Gastrocnemius medialis (tissue), 4 donors: ENCODE measurements around the gene RANBP10. TPM values are rescaled to one million over a fixed set of nuclear protein-coding genes. Genes with fewer than 3 reads are reported as not detected.

Experiments used
- ATAC-seq, 2 donors: fragments of 150-250 bp; one replicate each; pipeline ENCODE4 v1.9.1; 2016
- DNase-seq, 2 donors: peaks; one replicate each; pipeline ENCODE4 v3.0.0-alpha.2; 2019
- H3K27ac ChIP-seq, 4 donors: fragments of 200-600 bp; sonication (generic); 1 replicate in 1 of 4; 2 replicates in 3 of 4; pipeline ENCODE4 v1.5.1; 2016 to 2018; ENCODE audit warnings: mild to moderate bottlenecking in 2 of 4, moderate library complexity in 1 of 4
- H3K27me3 ChIP-seq, 3 donors: fragments of 200-600 bp; sonication (generic) in 2 of 3; 1 replicate in 1 of 3; 2 replicates in 2 of 3; pipeline versions ENCODE4 v1.5.1 to v1.6.0; 2016 to 2019; ENCODE audit warnings: mild to moderate bottlenecking in 1 of 3, moderate library complexity in 1 of 3
- H3K36me3 ChIP-seq, 2 donors: fragments of 200-600 bp; sonication (generic) in 1 of 2; one replicate each; pipeline ENCODE4 v1.5.1; 2017 to 2018
- H3K4me1 ChIP-seq, 2 donors: fragments of 200-600 bp; sonication (generic) in 1 of 2; one replicate each; pipeline ENCODE4 v1.5.1; 2016 to 2017; ENCODE audit warnings: mild to moderate bottlenecking in 2 of 2
- H3K4me3 ChIP-seq, 4 donors: fragments of 200-600 bp; sonication (generic) in 3 of 4; 1 replicate in 1 of 4; 2 replicates in 3 of 4; pipeline ENCODE4 v1.5.1; 2016 to 2019; ENCODE audit warnings: mild to moderate bottlenecking in 2 of 4
- H3K9me3 ChIP-seq, 3 donors: fragments of 200-600 bp; sonication (generic) in 2 of 3; 1 replicate in 1 of 3; 2 replicates in 2 of 3; pipeline ENCODE4 v1.5.1; 2016 to 2019
- POLR2A ChIP-seq, 2 donors: fragments of 450-650 bp; IDR thresholded peaks; one replicate each; pipeline ENCODE4 v1.6.1; 2017; ENCODE audit warnings: antibody characterized with exemption in 2 of 2, mild to moderate bottlenecking in 2 of 2, moderate library complexity in 2 of 2
- in situ Hi-C, 4 donors: fragments of 200-750 bp; cut with MboI; loops; one replicate each; pipeline versions ENCODE4 v1.15.0 to v1.8.0; 2017; ENCODE audit warnings: low sequenced_read_pairs in 4 of 4
- intact Hi-C: fragments of 100-400 bp; cut with DNase I; formaldehyde crosslinking; loops from one replicate; pipeline ENCODE4 v1.15.1; 2023; ENCODE audit warnings: low total_unique reads
- total RNA-seq, 4 donors: library from RNA; depleted of rRNA; stranded (reverse); fragments of >200 nt; gene quantifications; one replicate each; pipeline versions ENCODE4 v1.1.0 to v1.2.3, GENCODE V29; 2016
- TF ChIP-seq, protein P1 (sequence below), 5 experiments: fragments of 450-650 bp in 3 of 5; fragments of 200-600 bp in 2 of 5; sonication (generic) in 2 of 5; IDR thresholded peaks in 4 of 5; conservative IDR thresholded peaks in 1 of 5; 1 replicate in 4 of 5; 2 replicates in 1 of 5; pipeline ENCODE4 v1.5.1; 2016 to 2019; ENCODE audit warnings: antibody characterized with exemption in 5 of 5, mild to moderate bottlenecking in 3 of 5, moderate library complexity in 3 of 5

The RANBP10 gene
- total RNA-seq, 4 donors from 2014 or later: 12.6 to 46.6 (median 14.8) TPM

DNA sequence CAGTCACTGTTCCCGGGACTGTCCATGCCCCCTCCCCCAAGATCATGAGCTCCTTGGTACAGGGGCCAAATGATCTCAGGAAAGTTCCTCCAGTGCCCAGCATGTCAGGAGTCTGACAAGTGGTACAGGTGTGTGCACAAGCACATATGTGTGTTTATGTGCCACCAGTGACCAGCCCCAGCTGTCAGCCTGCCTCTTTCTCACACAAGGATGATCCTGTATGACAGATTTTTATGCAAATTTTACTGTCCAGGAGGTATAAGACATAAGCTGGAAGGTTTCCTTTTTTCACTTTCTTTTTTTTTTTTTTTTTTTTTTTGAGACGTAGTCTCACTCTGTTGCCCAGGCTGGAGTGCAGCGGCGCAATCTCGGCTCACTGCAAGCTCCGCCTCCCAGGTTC lies 55.9 kb downstream of the RANBP10 start:
- TF ChIP-seq POLR2A (IDR thresholded peaks at IDR 0.05): no peak
- TF ChIP-seq, protein P1, sequence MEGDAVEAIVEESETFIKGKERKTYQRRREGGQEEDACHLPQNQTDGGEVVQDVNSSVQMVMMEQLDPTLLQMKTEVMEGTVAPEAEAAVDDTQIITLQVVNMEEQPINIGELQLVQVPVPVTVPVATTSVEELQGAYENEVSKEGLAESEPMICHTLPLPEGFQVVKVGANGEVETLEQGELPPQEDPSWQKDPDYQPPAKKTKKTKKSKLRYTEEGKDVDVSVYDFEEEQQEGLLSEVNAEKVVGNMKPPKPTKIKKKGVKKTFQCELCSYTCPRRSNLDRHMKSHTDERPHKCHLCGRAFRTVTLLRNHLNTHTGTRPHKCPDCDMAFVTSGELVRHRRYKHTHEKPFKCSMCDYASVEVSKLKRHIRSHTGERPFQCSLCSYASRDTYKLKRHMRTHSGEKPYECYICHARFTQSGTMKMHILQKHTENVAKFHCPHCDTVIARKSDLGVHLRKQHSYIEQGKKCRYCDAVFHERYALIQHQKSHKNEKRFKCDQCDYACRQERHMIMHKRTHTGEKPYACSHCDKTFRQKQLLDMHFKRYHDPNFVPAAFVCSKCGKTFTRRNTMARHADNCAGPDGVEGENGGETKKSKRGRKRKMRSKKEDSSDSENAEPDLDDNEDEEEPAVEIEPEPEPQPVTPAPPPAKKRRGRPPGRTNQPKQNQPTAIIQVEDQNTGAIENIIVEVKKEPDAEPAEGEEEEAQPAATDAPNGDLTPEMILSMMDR (IDR thresholded peaks at IDR 0.05 in 4 of 5, conservative IDR thresholded peaks at IDR 0.05 in 1 of 5): no peak
- Histone ChIP-seq H3K27me3 (no peaks in the 10 kb centered on the region), H3K27ac (peak overlapping the region in 1 of 4 donors; percentile 2), H3K4me3 (no peak overlapping the region), H3K36me3 (peaks cover 0 to 4% of the 10 kb centered on the region in 2 donors), H3K9me3 (no peaks in the 10 kb centered on the region), H3K4me1 (peaks cover 6 to 14% of the 10 kb centered on the region in 2 donors)
- intact Hi-C loops: no loop called here
- in situ Hi-C loops: no loop called here
- ATAC-seq (peak in 1 of 2 donors; percentile 55), DNase-seq (no peak)

DNA sequence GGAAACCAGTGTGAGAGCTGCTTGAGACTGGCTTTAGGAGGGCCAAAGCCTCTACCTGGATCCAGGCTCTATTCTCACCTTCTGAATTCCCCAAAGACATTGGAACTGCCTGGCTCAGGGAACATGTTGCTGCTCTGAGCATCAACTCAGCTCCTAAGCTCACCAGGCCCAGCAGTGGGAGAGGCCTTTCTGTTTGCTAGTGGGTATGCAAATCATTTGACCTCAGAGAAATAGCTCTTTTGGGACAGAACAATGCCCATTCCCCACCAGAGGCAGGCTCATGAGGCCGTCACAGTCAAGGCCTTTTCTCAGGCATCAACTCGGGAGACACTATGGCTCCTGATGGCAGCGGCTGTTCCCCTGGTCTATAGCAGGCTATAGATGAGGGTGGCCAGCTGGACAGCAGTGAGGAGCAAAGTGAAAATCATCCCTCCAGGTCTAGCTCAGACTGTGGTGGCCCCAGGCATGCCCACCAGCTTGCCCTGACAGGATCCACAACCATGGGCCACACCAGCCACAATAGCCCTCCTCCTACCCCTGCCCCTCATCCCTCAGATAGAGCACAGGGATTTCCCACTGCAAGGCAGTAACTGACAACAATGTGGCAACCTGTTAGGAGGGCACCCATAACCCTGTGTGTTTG lies 56.8 kb downstream of the RANBP10 start:
- ATAC-seq (no peak), DNase-seq (no peak)
- H3K4me3 ChIP-seq: no peak overlapping the region
- H3K4me1 ChIP-seq: peaks cover 6 to 14% of the 10 kb centered on the region in 2 donors
- no peaks in the 10 kb centered on the region for H3K9me3 ChIP-seq
- no peak overlapping the region for H3K27ac ChIP-seq
- in situ Hi-C loops: no loop called here
- H3K36me3 ChIP-seq: peaks cover 0 to 4% of the 10 kb centered on the region in 2 donors
- no peak for TF ChIP-seq POLR2A (IDR thresholded peaks at IDR 0.05)
- TF ChIP-seq, protein P1 (IDR thresholded peaks at IDR 0.05 in 4 of 5, conservative IDR thresholded peaks at IDR 0.05 in 1 of 5): no peak
- intact Hi-C loops: no loop called here
- no peaks in the 10 kb centered on the region for H3K27me3 ChIP-seq

DNA sequence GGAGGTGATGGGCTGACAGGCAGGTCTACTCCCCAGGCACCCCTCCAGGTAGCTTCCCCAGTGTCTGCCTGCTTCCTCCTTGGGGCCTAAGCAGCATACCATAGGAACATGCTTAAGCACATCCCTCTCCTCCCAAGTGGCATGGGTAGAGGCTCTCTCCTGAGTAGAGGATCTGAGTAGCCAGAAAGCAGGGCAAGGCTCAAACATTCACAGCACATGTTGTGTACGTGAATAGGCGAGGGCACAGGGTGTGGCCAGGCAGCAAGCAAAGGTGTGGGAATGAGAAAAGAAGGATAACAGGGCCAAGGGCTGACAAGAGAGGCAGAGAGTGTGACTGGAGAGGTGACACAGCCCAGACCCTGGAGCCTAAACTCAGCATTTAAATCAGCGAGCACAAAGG lies 57.5 kb downstream of the RANBP10 start:
- no peaks in the 10 kb centered on the region for H3K9me3 ChIP-seq
- ATAC-seq (no peak), DNase-seq (no peak)
- no peak overlapping the region for H3K27ac ChIP-seq
- intact Hi-C loops (no loop called here), in situ Hi-C loops (no loop called here)
- TF ChIP-seq, protein P1 (IDR thresholded peaks at IDR 0.05 in 4 of 5, conservative IDR thresholded peaks at IDR 0.05 in 1 of 5): no peak
- no peak for TF ChIP-seq POLR2A (IDR thresholded peaks at IDR 0.05)
- H3K36me3 ChIP-seq: peaks cover 0 to 9% of the 10 kb centered on the region in 2 donors
- H3K4me1 ChIP-seq: peaks cover 6 to 14% of the 10 kb centered on the region in 2 donors
- no peaks in the 10 kb centered on the region for H3K27me3 ChIP-seq
- no peak overlapping the region for H3K4me3 ChIP-seq

DNA sequence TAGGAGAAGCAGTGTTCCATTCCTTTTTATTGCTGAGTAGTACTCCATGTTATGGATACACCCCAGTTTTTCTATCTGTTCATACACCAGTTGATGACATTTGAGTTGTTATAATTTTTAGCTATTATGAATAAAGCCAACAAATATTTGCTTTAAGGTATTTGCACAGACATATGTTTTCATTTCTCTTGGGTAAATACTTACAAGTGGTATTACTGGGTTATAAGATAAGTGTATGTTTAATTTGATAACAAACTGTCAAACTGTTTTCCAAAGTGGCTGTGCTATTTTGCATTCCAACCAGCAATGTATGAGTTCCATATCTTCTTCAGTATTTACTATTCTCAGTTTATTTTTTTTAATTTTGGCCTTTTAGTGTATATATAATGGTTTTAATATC lies 59.5 kb downstream of the RANBP10 start:
- Histone ChIP-seq H3K36me3 (peaks cover 0 to 20% of the 10 kb centered on the region in 2 donors), H3K27ac (no peak overlapping the region), H3K4me1 (peaks cover 11 to 14% of the 10 kb centered on the region in 2 donors), H3K27me3 (no peaks in the 10 kb centered on the region), H3K9me3 (no peaks in the 10 kb centered on the region), H3K4me3 (no peak overlapping the region)
- intact Hi-C loops: no loop called here
- in situ Hi-C loops: no loop called here
- ATAC-seq (no peak), DNase-seq (no peak)
- TF ChIP-seq POLR2A (IDR thresholded peaks at IDR 0.05): no peak
- TF ChIP-seq, protein P1 (IDR thresholded peaks at IDR 0.05 in 4 of 5, conservative IDR thresholded peaks at IDR 0.05 in 1 of 5): no peak
